ENCODE results near the gene ITPR2. TPM values are rescaled to one million over a fixed set of nuclear protein-coding genes. Genes with fewer than 3 reads are reported as not detected.

Gene ITPR2
- total and polyA plus RNA-seq, 4 donors, result 4.1 to 47.0 (median 26.5) TPM

DNA sequence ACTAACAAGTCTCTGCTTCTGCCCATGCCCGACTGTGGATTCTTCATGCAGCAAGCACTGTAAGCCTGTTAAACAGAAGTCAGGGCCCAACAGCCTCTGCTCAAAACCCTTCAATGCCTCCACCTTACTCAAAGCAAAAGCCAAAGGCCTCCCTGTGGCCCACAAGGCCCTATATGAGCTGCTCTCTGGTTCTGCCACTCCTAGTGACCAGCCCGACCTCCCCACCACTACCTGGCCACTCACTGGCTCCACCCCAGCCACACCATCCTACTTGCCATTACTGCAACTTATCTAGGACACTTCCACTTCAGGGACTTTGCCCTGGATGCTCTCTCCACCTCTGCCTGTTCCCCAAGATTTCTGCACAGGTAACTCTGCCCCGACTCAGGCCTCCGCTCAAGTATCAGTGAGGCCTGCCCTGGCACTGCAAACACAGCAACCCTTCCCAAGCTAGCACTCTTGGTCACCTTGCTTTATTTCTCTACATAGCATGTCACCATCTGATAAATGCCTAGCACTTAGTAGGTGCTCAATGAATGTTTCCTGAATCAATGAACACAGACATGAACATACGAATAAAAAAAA is 88.9 kb downstream of the ITPR2 start:
- Histone ChIP-seq H3K9ac (ENCODE audit: insufficient read depth in 1 of 2, low read length in 2 of 2) (no peak overlapping the region), H3K36me3 (ENCODE audit: control insufficient read depth in 4 of 4, insufficient read depth in 4 of 4, low read length in 4 of 4) (no peaks in the 10 kb centered on the region), H3K4me3 (no peak overlapping the region), H3K9me3 (ENCODE audit: control insufficient read depth in 4 of 4, insufficient read depth in 3 of 4, low read length in 3 of 4) (peaks cover 0 to 3% (median 0%) of the 10 kb centered on the region in 4 donors), H3K27ac (ENCODE audit: low read depth in 1 of 2, low read length in 1 of 2) (no peak overlapping the region), H3K4me1 (ENCODE audit: control insufficient read depth in 5 of 5, insufficient read depth in 5 of 5, low read length in 5 of 5) (peaks cover 0 to 10% (median 0%) of the 10 kb centered on the region in 5 donors), H3K27me3 (ENCODE audit: control insufficient read depth in 3 of 3, insufficient read depth in 3 of 3, low read length in 2 of 3) (no peaks in the 10 kb centered on the region)
- no peak for ATAC-seq (ENCODE audit: insufficient read depth, low FRiP score)
- TF ChIP-seq, protein P1, sequence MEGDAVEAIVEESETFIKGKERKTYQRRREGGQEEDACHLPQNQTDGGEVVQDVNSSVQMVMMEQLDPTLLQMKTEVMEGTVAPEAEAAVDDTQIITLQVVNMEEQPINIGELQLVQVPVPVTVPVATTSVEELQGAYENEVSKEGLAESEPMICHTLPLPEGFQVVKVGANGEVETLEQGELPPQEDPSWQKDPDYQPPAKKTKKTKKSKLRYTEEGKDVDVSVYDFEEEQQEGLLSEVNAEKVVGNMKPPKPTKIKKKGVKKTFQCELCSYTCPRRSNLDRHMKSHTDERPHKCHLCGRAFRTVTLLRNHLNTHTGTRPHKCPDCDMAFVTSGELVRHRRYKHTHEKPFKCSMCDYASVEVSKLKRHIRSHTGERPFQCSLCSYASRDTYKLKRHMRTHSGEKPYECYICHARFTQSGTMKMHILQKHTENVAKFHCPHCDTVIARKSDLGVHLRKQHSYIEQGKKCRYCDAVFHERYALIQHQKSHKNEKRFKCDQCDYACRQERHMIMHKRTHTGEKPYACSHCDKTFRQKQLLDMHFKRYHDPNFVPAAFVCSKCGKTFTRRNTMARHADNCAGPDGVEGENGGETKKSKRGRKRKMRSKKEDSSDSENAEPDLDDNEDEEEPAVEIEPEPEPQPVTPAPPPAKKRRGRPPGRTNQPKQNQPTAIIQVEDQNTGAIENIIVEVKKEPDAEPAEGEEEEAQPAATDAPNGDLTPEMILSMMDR (IDR thresholded peaks at IDR 0.05; ENCODE audit: control extremely low read depth, extremely low read depth), result no peak
- DNase-seq, result no peak
- 95 to 96% methylated on average over 5 of the region's 5 CpGs for WGBS, 2 donors

DNA sequence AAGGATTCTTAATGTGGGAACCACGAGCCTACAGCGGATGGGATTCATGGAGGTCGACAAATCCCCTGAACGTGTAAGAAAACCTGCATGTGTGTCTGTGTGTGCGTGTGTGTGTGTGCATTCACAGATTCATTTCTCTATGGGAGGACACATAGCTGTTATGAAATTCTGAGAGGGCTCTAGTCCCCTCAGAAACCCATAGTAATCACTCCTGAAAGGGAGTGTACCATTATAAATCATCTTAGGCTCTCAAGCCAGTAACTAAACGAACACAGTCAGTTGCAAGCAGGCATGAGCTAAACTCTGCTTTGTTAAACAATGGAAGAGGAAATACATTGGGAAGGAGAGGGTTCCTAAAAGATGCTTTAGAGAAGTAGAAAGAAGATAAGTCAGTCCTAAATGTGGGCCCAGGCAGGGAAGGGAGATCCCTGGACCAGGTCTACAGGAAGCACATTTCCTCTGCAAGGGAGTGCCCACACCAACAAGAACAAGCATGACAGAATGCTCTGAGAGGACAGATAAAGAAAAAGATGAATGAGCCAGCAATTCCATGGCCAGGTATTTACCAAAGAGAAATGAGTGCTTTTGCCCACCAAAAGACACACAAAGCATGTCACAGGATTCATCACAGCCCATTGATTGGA is 91.3 kb downstream of the ITPR2 start:
- DNase-seq (no peak), ATAC-seq (ENCODE audit: insufficient read depth, low FRiP score) (no peak)
- WGBS, 2 donors, result 79 to 86% methylated on average over 6 of the region's 6 CpGs

DNA sequence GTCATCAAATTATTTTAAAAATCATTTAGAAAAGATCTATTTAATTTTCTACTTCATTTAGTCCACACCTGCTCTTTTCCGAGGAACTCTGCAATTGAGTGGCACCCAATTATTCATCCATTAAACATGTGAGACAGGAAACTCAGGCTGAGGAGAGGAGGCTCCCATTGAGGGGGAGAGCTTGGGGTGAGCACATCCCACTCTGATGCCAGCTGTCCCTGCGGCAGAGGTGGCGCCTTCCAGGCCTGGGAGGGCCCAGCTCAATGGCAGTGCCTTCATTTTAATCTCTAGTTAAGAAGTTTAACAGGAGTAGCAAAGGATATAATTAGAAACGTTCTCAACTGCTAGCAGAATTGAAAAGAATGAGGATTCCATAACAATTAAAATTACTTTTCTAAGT is 92.0 kb downstream of the ITPR2 start:
- peaks cover 0 to 3% (median 0%) of the 10 kb centered on the region in 4 donors for H3K9me3 ChIP-seq (ENCODE audit: control insufficient read depth in 4 of 4, insufficient read depth in 3 of 4, low read length in 3 of 4)
- peaks cover 0 to 10% (median 0%) of the 10 kb centered on the region in 5 donors for H3K4me1 ChIP-seq (ENCODE audit: control insufficient read depth in 5 of 5, insufficient read depth in 5 of 5, low read length in 5 of 5)
- DNase-seq (no peak), ATAC-seq (ENCODE audit: insufficient read depth, low FRiP score) (no peak)
- 87 to 94% methylated on average over 4 of the region's 4 CpGs for WGBS, 2 donors
- TF ChIP-seq, protein P1 (IDR thresholded peaks at IDR 0.05; ENCODE audit: control extremely low read depth, extremely low read depth), result no peak
- H3K27ac ChIP-seq (ENCODE audit: low read depth in 1 of 2, low read length in 1 of 2), result no peak overlapping the region
- H3K27me3 ChIP-seq (ENCODE audit: control insufficient read depth in 3 of 3, insufficient read depth in 3 of 3, low read length in 2 of 3), result no peaks in the 10 kb centered on the region
- H3K36me3 ChIP-seq (ENCODE audit: control insufficient read depth in 4 of 4, insufficient read depth in 4 of 4, low read length in 4 of 4), result no peaks in the 10 kb centered on the region
- no peak overlapping the region for H3K9ac ChIP-seq (ENCODE audit: insufficient read depth in 1 of 2, low read length in 2 of 2)
- no peak overlapping the region for H3K4me3 ChIP-seq

More for the DNA sequence above, 91.3 kb downstream of the ITPR2 start:
- Histone ChIP-seq H3K4me1 (ENCODE audit: control insufficient read depth in 5 of 5, insufficient read depth in 5 of 5, low read length in 5 of 5) (peaks cover 0 to 10% (median 0%) of the 10 kb centered on the region in 5 donors), H3K27ac (ENCODE audit: low read depth in 1 of 2, low read length in 1 of 2) (no peak overlapping the region), H3K9ac (ENCODE audit: insufficient read depth in 1 of 2, low read length in 2 of 2) (no peak overlapping the region), H3K9me3 (ENCODE audit: control insufficient read depth in 4 of 4, insufficient read depth in 3 of 4, low read length in 3 of 4) (peaks cover 0 to 3% (median 0%) of the 10 kb centered on the region in 4 donors), H3K27me3 (ENCODE audit: control insufficient read depth in 3 of 3, insufficient read depth in 3 of 3, low read length in 2 of 3) (no peaks in the 10 kb centered on the region), H3K36me3 (ENCODE audit: control insufficient read depth in 4 of 4, insufficient read depth in 4 of 4, low read length in 4 of 4) (no peaks in the 10 kb centered on the region), H3K4me3 (no peak overlapping the region)
- TF ChIP-seq, protein P1 (IDR thresholded peaks at IDR 0.05; ENCODE audit: control extremely low read depth, extremely low read depth), result no peak
